Activated CD8-positive, alpha-beta memory T cell treated with anti-CD3 and anti-CD28 coated beads, Interleukin-2, amount 50 U/mL, for 1 hour (primary cell): ENCODE measurements around the gene LEMD1.
A peak's percentile ranks its signal among the peaks of the same experiment; 100 is the strongest.
"Not testable (repeated sequence)": the region's sequence is repeated elsewhere in the genome, so short reads cannot be mapped to it uniquely, and the experiment has no call there.

Experiments used
- DNase-seq: peaks from one replicate; pipeline ENCODE4 v3.0.0-alpha.2; 2020; ENCODE audit errors: extremely low read depth

LEMD1 gene

DNA sequence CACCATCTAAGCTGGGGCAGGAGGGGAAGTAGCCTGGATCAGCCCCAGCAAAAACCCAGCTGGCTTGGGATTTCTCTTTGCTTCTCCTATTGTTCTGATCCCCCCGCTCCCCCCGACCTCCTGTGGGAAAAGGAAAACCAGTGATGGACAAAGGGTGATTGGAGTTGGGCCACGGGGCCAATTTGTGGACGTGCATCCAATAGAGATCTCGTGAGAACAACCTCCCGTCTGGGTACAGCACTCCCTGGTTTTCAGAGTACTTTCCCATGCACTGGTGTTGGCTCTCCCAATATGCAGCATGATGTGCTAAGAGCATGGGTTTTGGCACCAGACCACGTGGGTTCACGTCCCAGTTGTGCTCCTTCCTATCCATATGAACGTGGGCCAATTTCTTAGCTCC, 25.0 kb upstream of the LEMD1 start:
- DNase-seq = no peak

GRCh38 chr1:205445646-205445935, 23.7 kb upstream of the LEMD1 start:
- no peak for DNase-seq

DNA sequence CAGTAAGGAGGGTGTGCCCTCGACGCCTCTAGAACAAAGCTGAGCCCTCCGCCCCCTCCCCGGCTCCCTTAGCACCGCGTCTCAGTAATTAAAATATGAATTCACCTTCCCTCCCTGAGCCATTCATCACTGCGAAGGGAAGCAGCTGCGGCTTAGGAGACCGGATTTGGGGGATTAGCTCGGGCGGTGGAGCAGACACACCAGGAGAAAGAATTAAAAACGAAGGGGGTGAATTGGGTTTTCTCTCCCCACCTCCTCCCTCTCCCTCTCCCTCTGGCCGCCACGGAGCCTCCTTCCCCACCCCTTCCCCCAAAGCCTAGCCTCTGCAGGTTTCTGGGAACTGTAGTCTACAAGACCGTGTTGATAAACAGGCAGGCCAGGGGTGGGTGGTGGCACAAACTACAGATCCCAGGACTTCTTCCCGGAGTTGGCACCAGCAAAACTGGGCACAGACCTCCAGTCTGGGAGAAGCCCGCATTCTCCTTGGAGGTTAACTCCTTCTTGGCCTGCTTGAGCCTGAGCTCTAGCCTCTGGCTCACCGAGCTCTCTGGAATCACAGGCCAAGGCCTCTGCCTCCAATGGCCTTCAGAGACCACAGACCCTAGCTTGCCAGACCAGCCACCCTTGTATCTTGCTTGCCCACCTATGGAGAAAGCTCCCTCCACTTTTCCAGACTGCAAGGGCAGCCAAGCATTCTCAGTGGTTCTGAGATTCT, 23.2 kb upstream of the LEMD1 start:
- no peak for DNase-seq

DNA sequence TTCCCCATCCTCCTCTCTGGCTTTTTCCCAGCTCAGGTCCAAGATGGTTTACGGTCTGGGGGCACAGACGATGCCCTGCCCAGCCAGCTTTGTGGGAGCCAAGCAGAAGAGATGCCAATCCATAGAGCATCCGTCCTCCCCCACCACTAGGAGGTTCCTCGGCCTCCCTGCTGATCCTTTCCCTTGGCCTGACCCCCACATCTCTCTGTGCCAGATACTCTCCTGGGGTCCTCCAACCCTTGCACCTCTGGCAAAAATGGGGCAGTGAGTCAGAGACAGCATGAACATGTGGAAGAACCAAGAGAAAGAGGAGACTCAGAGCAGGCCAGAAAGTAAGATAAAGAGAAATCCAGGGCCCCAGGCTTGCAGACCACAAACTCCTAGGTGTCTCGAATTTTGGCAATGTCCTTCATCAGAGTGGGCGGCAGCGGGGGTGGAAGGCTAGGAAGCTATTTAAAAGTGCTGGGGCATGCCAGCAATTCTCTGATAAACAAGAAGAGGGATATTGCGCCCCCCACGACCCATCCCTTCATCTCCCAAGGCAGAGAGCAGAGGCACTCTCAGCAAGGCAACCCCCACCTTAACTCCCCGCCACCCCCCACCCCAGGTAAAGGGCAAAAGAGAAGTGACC, 22.6 kb upstream of the LEMD1 start:
- no peak for DNase-seq

DNA sequence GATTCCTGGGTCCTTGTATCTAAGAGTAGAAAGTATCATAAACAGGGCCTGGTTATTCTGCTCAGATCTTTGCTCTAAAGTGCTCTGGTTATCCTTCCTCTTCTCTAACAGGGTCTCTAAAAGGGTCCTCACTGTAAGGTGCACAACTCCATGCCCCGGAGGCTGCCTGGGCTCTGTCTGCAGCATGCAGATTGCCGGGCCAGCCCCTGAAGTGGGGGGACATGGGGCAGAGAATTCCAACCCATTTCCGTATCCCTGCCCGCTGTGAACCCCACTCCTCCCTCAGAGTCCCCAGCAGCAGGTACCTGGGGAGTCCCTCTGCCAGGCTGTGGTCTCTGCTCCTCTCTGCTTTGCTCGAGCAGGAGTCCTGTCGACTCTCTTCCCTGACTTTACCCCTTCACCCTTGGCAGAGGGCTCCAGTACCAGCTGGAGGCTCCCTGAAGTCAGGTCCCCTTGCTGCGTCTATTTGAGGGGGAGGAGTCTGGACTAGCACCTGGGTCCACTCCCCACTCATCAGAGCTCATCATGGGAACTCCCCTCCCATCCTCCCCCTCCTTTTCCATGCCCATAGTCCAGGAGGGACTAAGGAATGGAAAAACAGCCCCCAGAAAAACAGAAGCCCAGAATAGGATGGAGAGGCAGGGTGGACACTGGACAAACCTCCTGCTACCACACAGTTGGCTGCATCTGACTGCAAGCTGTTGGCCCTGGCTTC, 21.9 kb upstream of the LEMD1 start:
- no peak for DNase-seq

- no peak for DNase-seq
Observed at GRCh38 chr1:205442051-205442725, 20.3 kb upstream of the LEMD1 start.

GRCh38 chr1:205441716-205442050, 19.8 kb upstream of the LEMD1 start:
- DNase-seq = no peak

DNA sequence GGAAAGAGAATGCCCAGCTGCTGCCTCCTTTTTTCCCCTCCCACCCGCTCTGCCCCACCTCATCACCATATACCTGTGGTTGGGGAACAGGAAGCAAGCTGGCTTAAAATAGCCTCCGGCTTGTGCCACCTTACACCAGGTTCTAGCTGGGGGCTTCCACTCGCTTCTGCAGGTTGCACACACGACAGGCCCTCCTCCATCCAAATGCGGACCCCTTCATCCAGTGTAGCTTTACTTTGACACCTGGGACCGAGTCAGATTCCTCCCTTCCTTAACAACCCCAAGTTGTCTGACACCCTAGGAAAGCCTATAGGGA, 19.4 kb upstream of the LEMD1 start:
- no peak for DNase-seq

DNA sequence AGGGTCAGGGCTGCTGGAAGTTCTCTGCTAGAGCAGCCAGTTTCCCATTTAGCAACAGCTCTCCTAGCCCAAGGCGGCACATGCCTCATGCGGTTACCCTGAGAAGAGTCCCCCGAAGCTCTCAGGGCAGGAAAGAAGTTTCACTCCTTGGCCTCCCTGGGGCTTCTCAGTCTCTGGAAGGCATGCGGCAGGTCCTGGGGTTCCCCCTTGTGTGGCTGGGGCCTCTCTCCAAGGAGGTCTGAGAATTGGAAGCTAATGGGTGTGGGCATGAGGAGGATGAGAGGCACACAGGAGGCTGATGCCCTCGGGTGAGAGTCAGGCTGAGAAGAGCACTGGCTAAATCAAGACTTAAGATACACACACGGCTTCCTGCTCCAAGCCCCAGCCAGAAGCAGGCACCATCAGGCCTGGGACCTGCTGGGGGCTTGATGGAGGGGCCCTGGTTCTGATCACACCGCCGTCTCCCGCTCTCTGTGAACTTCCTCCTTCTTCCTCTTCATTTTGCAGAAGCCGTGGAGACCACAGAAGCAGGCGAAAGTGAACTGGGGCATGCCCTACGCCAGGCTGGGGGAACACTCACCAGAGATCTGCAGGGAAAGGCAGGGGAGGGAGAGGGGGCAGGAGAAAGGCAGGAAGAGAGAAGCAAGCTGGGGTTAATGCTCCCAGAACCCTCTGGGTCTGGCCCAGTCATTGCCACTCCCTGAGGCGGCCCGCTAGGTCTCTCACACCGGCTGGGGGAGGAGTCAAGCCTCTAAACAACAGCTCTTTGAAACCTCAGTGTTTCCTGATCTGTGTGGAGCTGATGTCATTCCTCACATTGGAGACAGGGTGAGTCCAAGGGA, 18.8 kb upstream of the LEMD1 start:
- peak; percentile 57 for DNase-seq

DNA sequence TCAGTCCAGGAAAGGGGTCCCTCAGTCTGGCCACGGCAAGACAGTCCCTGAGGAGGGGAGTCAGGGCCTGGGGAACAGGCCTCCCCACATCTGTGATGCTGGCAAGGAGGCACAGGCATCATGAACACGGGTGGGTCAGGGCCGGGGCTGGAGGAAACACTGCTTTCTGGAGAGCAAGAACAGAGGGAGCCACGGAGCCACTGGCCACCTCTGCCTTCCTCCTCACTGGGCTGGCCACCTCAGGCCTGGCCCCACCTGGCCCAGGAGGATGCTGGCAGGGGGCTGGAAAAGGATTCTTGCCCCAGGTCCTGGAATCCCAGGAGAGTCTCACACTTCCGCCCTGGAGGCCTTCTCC, 18.2 kb upstream of the LEMD1 start:
- DNase-seq = no peak

DNA sequence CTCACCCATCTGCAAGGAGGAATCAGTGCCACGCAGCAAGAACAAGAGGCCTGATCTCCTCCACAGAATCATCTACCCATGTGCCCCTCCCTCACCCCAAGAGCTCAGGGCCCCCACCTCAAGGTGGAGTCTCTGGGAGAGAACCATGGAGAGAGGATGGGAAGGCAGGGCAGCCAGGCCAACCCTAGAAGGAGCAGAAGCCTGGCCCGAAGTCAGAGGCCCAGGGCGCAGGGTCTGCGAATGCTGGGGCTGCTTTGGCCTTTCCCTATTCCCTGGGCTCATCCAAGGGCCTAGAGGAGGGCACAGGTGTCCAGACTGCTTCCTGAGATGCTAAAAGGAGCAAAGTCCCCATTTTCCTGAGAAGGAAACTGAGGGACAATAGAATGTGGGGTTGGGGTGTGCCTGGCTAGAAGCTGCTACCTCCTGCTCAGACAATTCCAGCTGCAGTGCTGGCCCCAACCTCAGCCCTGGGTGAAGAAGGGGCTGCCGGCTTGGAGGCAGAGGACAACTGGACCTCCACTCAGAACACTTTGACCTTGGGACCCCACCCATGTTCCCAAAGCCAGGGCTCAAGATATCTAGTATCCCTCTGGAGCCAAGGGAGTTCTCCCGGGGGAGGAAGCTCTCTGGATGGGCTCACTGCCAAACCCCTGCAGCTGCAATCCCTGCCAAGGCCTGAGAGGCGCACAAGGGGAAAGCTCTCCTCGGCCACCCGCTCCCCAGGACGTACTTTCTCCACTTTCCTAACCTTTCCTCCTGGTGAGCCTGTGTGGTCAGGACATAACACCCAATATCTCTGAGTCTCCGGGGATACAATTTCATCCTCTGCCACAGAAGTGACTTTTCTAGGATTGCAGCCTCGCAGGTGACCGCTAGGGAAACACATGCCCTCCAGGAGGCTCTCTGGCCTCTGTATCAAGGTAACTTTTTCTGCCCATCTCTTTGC, 16.6 kb upstream of the LEMD1 start:
- no peak for DNase-seq

DNA sequence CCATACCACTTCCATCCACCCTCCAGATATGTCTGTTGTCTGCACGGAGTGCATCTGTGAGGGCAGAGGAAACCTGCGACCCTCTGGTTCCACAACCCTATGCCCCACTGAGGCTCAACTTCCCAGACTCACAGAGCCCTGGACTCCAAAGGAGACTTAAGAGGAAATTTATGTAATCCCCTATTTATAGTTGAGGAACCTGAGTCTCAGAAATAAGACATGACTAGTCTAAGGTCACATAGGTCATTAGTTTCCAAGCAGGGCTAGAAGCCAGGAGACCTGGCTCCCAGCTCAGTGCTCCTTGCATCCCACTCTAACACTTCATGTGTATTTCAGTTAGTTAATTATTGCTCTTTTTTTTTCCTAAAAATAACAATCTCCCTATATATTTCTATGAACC, 15.7 kb upstream of the LEMD1 start:
- no peak for DNase-seq

DNA sequence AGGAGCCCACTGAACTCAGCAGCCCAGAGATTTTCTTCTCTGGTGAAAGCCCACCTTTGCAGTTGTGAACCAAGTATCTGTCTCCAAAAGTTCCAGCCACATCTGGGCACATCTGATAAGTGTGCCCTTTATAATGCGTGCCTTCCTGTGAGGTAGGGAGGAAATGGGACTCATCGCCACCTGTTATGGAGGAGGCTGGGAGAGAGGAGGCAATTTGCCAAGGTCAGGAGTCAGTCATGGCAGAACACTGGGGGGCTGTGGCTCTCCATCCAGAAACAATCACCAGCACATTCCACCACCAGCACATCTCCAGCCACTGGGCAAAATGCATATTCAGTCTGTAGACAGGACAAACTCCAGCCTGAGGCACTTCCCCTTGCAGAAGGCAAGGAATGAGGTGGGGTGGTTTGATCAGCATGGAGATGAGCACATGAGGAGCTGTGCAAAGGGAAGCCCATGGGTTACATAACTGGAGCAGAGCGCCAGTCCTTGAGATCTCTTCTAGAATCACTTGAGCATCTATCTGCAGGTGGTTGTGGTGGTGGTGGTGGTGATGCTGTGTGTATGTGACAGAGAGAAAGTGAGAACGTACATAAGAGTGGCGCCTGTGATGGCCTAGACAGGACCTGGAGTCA, 15.0 kb upstream of the LEMD1 start:
- DNase-seq = no peak

DNA sequence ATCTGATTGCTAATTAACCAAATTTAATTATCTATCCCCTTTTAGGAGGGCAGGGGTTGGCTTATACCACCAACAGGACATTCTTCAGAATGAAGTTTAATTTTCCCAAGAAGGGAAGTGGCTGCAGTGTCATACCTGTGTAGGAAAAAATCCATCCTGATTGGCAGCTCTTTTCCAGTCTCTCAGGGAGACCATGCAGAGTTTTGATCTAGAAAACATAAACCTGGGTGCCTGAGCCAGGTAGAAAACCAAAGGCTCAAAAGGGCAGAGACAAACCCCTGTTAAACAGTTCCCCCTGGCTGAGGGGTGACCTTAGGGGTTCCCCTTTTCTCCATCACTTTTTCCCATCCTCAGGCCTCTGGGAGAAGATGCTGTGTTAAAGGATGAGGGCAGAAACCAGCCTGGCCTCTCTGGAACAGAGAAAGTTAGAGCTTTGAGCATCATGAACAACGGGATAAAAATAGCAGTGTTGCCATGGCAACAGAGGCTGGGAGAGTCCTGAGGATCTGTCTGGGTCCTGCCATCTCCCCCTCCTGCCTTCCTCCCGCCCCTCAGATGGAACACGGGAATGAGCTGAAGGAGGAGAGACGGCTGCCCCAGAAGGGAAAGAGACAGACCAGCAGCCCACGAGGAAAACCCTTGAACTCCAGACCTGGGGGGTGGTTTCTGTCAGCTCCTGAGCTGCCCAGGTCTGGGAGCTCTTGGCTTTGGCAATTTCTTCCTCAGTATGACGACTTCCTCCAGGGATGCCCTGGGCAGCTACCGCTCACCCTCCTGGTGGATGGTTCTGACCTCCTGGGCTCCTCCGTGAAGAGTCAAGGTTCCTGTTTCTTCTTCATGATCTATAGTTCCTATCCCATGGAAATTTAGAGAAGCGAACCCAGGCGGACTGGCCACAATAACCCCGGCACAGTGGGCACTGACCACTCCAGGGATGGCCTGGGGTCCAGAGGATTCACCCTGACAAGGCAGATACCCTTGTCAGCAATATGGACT, 14.0 kb upstream of the LEMD1 start:
- no peak for DNase-seq

GRCh38 chr1:205434738-205435137, 12.9 kb upstream of the LEMD1 start:
- no peak for DNase-seq

DNA sequence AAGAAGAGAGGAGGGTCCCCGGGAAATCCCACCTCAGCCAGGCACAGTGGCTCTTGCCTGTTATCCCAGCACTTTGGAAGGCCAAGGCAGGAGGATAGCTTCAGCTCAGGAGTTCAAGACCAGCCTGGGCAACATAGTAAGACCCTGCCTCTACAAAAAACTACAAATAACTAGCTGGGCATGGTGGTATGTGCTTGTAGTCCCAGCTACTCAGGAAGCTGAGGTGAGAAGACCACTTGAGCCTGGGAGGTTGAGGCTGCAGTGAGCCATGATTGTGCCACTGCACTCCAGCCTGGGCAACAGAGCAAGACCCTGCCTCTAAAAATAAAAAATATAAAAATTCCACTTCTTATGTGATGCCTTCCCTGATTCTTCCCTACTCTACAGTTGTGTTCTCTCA, 10.8 kb upstream of the LEMD1 start:
- DNase-seq = not testable (repeated sequence)

DNA sequence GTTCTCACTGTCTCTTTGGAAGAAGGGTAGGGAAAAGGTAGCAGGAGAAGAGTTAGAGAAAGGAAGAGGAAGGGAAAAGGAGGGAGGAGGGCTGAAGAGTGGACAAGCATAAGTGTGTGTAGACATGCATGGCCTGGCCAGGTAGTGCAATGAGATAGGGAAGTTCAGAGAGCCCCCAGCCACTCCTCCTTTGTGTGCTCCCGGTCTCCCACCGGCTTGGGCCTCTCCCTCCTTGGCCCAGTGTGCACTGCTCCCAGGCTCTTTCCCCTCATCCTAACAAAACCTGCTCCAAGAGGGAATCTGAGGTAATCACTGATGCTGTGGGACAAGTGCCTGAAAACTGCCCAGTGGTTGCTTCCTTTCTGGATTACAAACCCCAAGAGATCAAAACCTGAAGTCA, 10.3 kb upstream of the LEMD1 start:
- no peak for DNase-seq

DNA sequence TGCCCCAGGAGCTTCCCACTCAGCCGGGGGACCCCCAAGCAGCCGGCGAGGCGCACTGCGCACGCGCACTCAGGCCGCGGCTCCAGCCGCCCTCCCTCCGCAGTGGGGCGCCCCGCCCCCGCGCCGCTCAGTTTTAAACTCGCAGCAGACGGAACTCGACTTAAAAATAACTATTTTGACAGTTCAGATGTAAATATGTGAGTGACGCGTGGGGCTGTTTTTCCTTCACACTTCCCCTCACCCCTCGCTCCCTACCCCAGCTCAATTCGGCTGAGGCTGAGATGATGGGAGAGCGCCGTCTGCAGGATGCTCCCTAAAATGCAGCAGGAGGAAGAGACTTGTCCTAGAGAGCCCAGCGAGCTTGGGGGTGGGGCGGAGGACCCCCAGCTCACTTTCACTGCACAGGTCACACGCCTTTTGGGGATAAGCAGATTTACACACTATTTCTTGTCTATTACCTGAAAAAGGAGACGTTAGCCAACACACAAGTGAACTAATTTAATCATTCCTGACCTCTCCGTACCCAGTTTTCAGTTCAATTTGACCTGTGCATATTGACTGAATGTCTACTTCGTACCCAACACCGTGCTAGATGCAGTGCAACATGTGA, 8.9 kb upstream of the LEMD1 start:
- DNase-seq = no peak
